Measurements from ENCODE around the gene SND1.

SND1 gene

GRCh38 chr7:128137181-128137580, 485.2 kb downstream of the SND1 start:
- DNase-seq = no peak
- H3K27me3 ChIP-seq (replicated peaks; ENCODE audit: control insufficient read depth, insufficient read depth, low read length, poor library complexity, severe bottlenecking) = peaks cover 19% of the 10 kb centered on the region
- no peaks in the 10 kb centered on the region for H3K36me3 ChIP-seq (ENCODE audit: control insufficient read depth, insufficient read depth, low read length)
- no peak overlapping the region for H3K27ac ChIP-seq (ENCODE audit: insufficient read depth, low read length, poor library complexity, severe bottlenecking)
- H3K4me3 ChIP-seq (ENCODE audit: insufficient read depth, low read depth, low read length, poor library complexity, severe bottlenecking) = no peak overlapping the region
- H3K9me3 ChIP-seq (ENCODE audit: control insufficient read depth, low read length) = no peaks in the 10 kb centered on the region
- H3K4me1 ChIP-seq (ENCODE audit: control insufficient read depth, insufficient read depth, low read length, poor library complexity, severe bottlenecking) = peaks cover 12% of the 10 kb centered on the region

GRCh38 chr7:128139406-128139805, 487.4 kb downstream of the SND1 start:
- Histone ChIP-seq H3K36me3 (ENCODE audit: control insufficient read depth, insufficient read depth, low read length) (no peaks in the 10 kb centered on the region), H3K9me3 (ENCODE audit: control insufficient read depth, low read length) (no peaks in the 10 kb centered on the region), H3K27ac (ENCODE audit: insufficient read depth, low read length, poor library complexity, severe bottlenecking) (no peak overlapping the region), H3K27me3 (replicated peaks; ENCODE audit: control insufficient read depth, insufficient read depth, low read length, poor library complexity, severe bottlenecking) (peaks cover 13% of the 10 kb centered on the region), H3K4me3 (ENCODE audit: insufficient read depth, low read depth, low read length, poor library complexity, severe bottlenecking) (no peak overlapping the region), H3K4me1 (ENCODE audit: control insufficient read depth, insufficient read depth, low read length, poor library complexity, severe bottlenecking) (peaks cover 12% of the 10 kb centered on the region)
- DNase-seq = no peak

- Histone ChIP-seq H3K9me3 (ENCODE audit: control insufficient read depth, low read length) (no peaks in the 10 kb centered on the region), H3K36me3 (ENCODE audit: control insufficient read depth, insufficient read depth, low read length) (no peaks in the 10 kb centered on the region), H3K4me3 (ENCODE audit: insufficient read depth, low read depth, low read length, poor library complexity, severe bottlenecking) (no peak overlapping the region), H3K4me1 (ENCODE audit: control insufficient read depth, insufficient read depth, low read length, poor library complexity, severe bottlenecking) (no peaks in the 10 kb centered on the region), H3K27ac (ENCODE audit: insufficient read depth, low read length, poor library complexity, severe bottlenecking) (no peak overlapping the region), H3K27me3 (replicated peaks; ENCODE audit: control insufficient read depth, insufficient read depth, low read length, poor library complexity, severe bottlenecking) (peaks cover 4% of the 10 kb centered on the region)
- DNase-seq = no peak
Measured at GRCh38 chr7:128141683-128142195, 489.7 kb downstream of the SND1 start.
